Activated CD4-positive, alpha-beta T cell treated with anti-CD3 and anti-CD28 coated beads for 36 hours (primary cell): Measurements from ENCODE around the gene NME7. TPM values are rescaled to one million over a fixed set of nuclear protein-coding genes. Genes with fewer than 3 reads are reported as not detected.

Source experiments
- ATAC-seq: fragments of 200-7000 bp; cut with Tn5 transposase; one replicate; pipeline ENCODE4 v1.10.0; 2021; ENCODE audit warnings: mild to moderate bottlenecking, moderate library complexity
- CTCF ChIA-PET: fragments of 350-600 bp; sonication (Branson Sonifier 250); formaldehyde crosslinking; loops from one replicate; lab custom pipeline; 2021; ENCODE audit warnings: antibody characterized with exemption; lab: Charles Lee
- POLR2A ChIA-PET: fragments of 350-600 bp; sonication (Branson Sonifier 250); formaldehyde crosslinking; loops from one replicate; lab custom pipeline; 2021; ENCODE audit warnings: antibody characterized with exemption, inconsistent platforms; lab: Charles Lee
- DNase-seq: peaks from one replicate; pipeline ENCODE4 v3.0.0-alpha.2; 2020
- H3K27ac Mint-ChIP-seq: one replicate; pipeline ENCODE4 v1.8.0; 2021; ENCODE audit warnings: mixed read lengths
- H3K27me3 Mint-ChIP-seq: one replicate; pipeline ENCODE4 v1.8.0; 2021; ENCODE audit warnings: mixed read lengths
- H3K36me3 Mint-ChIP-seq: one replicate; pipeline ENCODE4 v1.8.0; 2021; ENCODE audit warnings: low read depth, mixed read lengths
- H3K4me1 Mint-ChIP-seq: one replicate; pipeline ENCODE4 v1.8.0; 2021; ENCODE audit warnings: mixed read lengths
- H3K4me3 Mint-ChIP-seq: one replicate; pipeline ENCODE4 v1.8.0; 2021; ENCODE audit warnings: mild to moderate bottlenecking, moderate library complexity, mixed read lengths
- H3K9me3 Mint-ChIP-seq: one replicate; pipeline ENCODE4 v1.8.0; 2021; ENCODE audit warnings: low read depth, mixed read lengths
- intact Hi-C, 2 experiments: fragments of 100-400 bp; cut with DNase I in 1 of 2; cut with micrococcal nuclease in 1 of 2; formaldehyde crosslinking; loops; one replicate each; pipeline versions ENCODE4 v1.14.2 to v1.15.1; 2022 to 2024; cut with DNase I, micrococcal nuclease
- total RNA-seq, 2 experiments: library from RNA; stranded (reverse); gene quantifications; one replicate each; pipeline ENCODE4 v1.2.3, GENCODE V29; 2021

The NME7 gene
- total RNA-seq, 2 experiments from 2014 or later: 11.6 to 15.3 TPM

GRCh38 chr1:169151338-169151837 is 216.2 kb downstream of the NME7 start:
- H3K9me3 Mint-ChIP-seq: no peaks in the 10 kb centered on the region
- H3K4me1 Mint-ChIP-seq: no peaks in the 10 kb centered on the region
- no peak overlapping the region for H3K4me3 Mint-ChIP-seq
- DNase-seq (no peak), ATAC-seq (no peak)
- no peaks in the 10 kb centered on the region for H3K27me3 Mint-ChIP-seq
- ChIA-PET POLR2A (no interaction called here), CTCF (interaction anchor here (1.0 kb wide), 1 partner anchor 13 kb away, joined by 3 read pairs; no protein-coding TSS in a partner anchor)
- intact Hi-C loops: no loop called here
- no peaks in the 10 kb centered on the region for H3K36me3 Mint-ChIP-seq
- no peak overlapping the region for H3K27ac Mint-ChIP-seq

- no peaks in the 10 kb centered on the region for H3K4me1 Mint-ChIP-seq
- H3K27me3 Mint-ChIP-seq: no peaks in the 10 kb centered on the region
- H3K4me3 Mint-ChIP-seq: no peak overlapping the region
- DNase-seq: no peak
- ATAC-seq: no peak
- ChIA-PET POLR2A (no interaction called here), CTCF (interaction anchor here (0.8 kb wide), 1 partner anchor 1007 kb away, joined by 5 read pairs; no protein-coding TSS in a partner anchor)
- no peak overlapping the region for H3K27ac Mint-ChIP-seq
- H3K9me3 Mint-ChIP-seq: no peaks in the 10 kb centered on the region
- no peaks in the 10 kb centered on the region for H3K36me3 Mint-ChIP-seq
- intact Hi-C loops: no loop called here
Measured at GRCh38 chr1:169150641-169151337, 216.8 kb downstream of the NME7 start.

- Mint-ChIP-seq H3K27me3 (no peaks in the 10 kb centered on the region), H3K27ac (no peak overlapping the region), H3K4me3 (no peak overlapping the region), H3K4me1 (no peaks in the 10 kb centered on the region), H3K9me3 (no peaks in the 10 kb centered on the region), H3K36me3 (no peaks in the 10 kb centered on the region)
- DNase-seq: no peak
- CTCF ChIA-PET: no interaction called here
- intact Hi-C loops: no loop called here
- no peak for ATAC-seq
- POLR2A ChIA-PET: no interaction called here
Measured at GRCh38 chr1:169149555-169150286, 217.9 kb downstream of the NME7 start.

DNA sequence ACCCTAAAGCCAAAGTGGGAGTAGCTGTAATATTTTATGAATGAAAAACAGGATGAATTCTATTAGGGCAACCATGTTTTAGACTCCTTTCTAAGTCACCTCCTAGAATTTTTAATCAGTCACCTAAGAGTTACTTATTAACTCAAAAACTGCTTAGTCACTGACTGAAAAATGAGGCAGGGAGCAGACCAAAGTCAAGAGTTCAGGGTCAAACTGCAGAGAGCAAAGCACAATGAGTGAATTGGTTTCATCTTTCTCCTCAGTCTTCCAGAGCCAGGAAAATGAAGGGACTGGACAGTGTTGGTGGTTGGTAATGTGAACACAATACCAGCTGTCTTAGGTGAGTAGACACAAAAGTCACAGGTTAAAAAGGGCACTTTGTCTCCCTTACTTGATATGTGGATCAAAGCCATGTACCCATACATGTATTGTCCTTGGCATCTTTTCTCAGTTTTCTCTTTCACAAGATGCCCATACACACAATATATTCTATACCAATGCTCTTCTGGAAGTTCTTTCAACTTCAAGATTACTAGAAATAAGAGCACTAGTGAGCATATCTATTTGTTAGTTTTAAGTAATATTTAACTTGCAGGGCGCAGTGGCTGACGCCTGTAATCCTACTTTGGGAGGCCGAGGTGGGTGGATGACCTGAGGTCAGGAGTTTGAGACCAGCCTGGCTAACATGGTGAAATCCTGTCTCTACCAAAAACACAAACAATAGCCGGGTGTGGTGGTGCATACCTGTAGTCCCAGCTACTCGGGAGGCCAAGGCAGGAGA is 218.9 kb downstream of the NME7 start:
- no peaks in the 10 kb centered on the region for H3K4me1 Mint-ChIP-seq
- CTCF ChIA-PET: no interaction called here
- DNase-seq (no peak), ATAC-seq (no peak)
- H3K36me3 Mint-ChIP-seq: no peaks in the 10 kb centered on the region
- H3K4me3 Mint-ChIP-seq: no peak overlapping the region
- H3K27me3 Mint-ChIP-seq: no peaks in the 10 kb centered on the region
- H3K27ac Mint-ChIP-seq: no peak overlapping the region
- intact Hi-C loops: no loop called here
- POLR2A ChIA-PET: no interaction called here
- H3K9me3 Mint-ChIP-seq: no peaks in the 10 kb centered on the region

DNA sequence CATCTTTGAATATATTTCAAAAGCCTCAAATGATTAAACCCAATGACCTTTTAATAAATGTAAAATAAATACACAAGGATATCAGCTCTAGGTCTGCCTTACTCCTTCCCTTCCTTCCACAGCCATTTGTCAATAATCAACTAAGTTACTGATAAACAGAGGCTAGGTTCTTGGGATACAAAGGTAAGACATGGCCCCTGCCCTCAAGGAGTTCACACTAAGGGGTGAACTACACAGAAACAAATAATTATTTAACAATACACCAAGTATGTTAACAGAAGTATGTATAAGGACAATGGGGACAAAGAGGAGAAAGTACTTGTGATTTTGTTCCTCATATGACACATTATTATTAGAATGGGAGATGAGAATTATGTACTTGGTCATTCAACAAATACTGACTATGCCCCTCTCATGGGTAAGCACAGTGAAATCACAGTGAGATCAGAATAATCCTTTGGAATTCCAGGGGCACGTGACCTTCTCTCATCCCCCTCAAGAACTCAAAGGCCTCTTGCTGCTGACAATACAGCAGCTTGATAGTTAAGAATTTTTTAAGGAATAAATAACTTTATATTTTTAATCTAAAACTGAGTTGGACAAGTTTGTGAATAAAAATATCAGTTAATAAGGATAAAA is 220.9 kb downstream of the NME7 start:
- Mint-ChIP-seq H3K27me3 (no peaks in the 10 kb centered on the region), H3K4me3 (no peak overlapping the region), H3K36me3 (no peaks in the 10 kb centered on the region), H3K4me1 (no peaks in the 10 kb centered on the region), H3K9me3 (no peaks in the 10 kb centered on the region), H3K27ac (no peak overlapping the region)
- intact Hi-C loops: no loop called here
- no peak for ATAC-seq
- no peak for DNase-seq
- CTCF ChIA-PET: no interaction called here
- POLR2A ChIA-PET: no interaction called here

- CTCF ChIA-PET: no interaction called here
- POLR2A ChIA-PET: no interaction called here
- no peak overlapping the region for H3K27ac Mint-ChIP-seq
- H3K36me3 Mint-ChIP-seq: no peaks in the 10 kb centered on the region
- ATAC-seq (no peak), DNase-seq (no peak)
- no peaks in the 10 kb centered on the region for H3K27me3 Mint-ChIP-seq
- H3K4me1 Mint-ChIP-seq: no peaks in the 10 kb centered on the region
- H3K4me3 Mint-ChIP-seq: no peak overlapping the region
- H3K9me3 Mint-ChIP-seq: no peaks in the 10 kb centered on the region
- intact Hi-C loops: no loop called here
Measured at GRCh38 chr1:169144941-169145626, 222.5 kb downstream of the NME7 start.

GRCh38 chr1:169143984-169144383 is 223.6 kb downstream of the NME7 start:
- H3K4me3 Mint-ChIP-seq: no peak overlapping the region
- POLR2A ChIA-PET: no interaction called here
- CTCF ChIA-PET: interaction anchor here (0.6 kb wide), 1 partner anchor 204 kb away, joined by 3 read pairs; no protein-coding TSS in a partner anchor
- peaks cover 6% of the 10 kb centered on the region for H3K4me1 Mint-ChIP-seq
- H3K27ac Mint-ChIP-seq: no peak overlapping the region
- H3K36me3 Mint-ChIP-seq: no peaks in the 10 kb centered on the region
- H3K27me3 Mint-ChIP-seq: no peaks in the 10 kb centered on the region
- DNase-seq: no peak
- H3K9me3 Mint-ChIP-seq: no peaks in the 10 kb centered on the region
- intact Hi-C loops: no loop called here
- ATAC-seq: no peak

- Mint-ChIP-seq H3K36me3 (no peaks in the 10 kb centered on the region), H3K27me3 (no peaks in the 10 kb centered on the region), H3K4me1 (peaks cover 10% of the 10 kb centered on the region), H3K9me3 (no peaks in the 10 kb centered on the region), H3K4me3 (no peak overlapping the region), H3K27ac (no peak overlapping the region)
- POLR2A ChIA-PET: no interaction called here
- CTCF ChIA-PET: interaction anchor here (0.6 to 1.0 kb wide), 2 partner anchors 23 to 205 kb away, joined by 3 read pairs; no protein-coding TSS in a partner anchor
- DNase-seq (no peak), ATAC-seq (no peak)
- intact Hi-C loops: no loop called here
Measured at GRCh38 chr1:169143346-169143745, 224.3 kb downstream of the NME7 start.

- no peak overlapping the region for H3K27ac Mint-ChIP-seq
- peaks cover 12% of the 10 kb centered on the region for H3K4me1 Mint-ChIP-seq
- H3K4me3 Mint-ChIP-seq: no peak overlapping the region
- DNase-seq (no peak), ATAC-seq (no peak)
- CTCF ChIA-PET: interaction anchor here (1.0 kb wide), 1 partner anchor 22 kb away, joined by 3 read pairs; no protein-coding TSS in a partner anchor
- intact Hi-C loops: no loop called here
- POLR2A ChIA-PET: no interaction called here
- no peaks in the 10 kb centered on the region for H3K27me3 Mint-ChIP-seq
- H3K36me3 Mint-ChIP-seq: peaks cover 2% of the 10 kb centered on the region
- H3K9me3 Mint-ChIP-seq: no peaks in the 10 kb centered on the region
Measured at GRCh38 chr1:169142129-169142528, 225.5 kb downstream of the NME7 start.

DNA sequence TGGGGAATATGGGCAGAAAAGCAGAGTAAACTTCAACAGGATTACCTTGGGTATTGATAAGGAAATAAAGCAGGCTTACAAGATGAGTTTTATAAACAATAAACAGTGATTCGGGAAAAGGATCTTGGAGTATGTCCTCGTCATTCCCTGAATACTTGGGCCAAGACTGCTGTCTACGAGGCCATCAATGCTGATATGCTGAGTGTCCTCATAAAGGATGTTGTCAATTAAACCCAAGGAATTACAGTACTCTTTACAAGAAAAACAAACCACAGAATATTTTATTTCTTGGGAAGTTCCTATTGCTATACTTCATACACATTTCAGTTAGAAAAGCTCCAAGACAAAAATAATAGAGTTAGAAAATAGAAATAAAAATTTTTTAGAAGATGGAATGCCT is 226.2 kb downstream of the NME7 start:
- H3K9me3 Mint-ChIP-seq: no peaks in the 10 kb centered on the region
- H3K27me3 Mint-ChIP-seq: no peaks in the 10 kb centered on the region
- no peak overlapping the region for H3K4me3 Mint-ChIP-seq
- ChIA-PET CTCF (no interaction called here), POLR2A (interaction anchor here (0.6 kb wide), 1 partner anchor 610 kb away, joined by 4 read pairs; no protein-coding TSS in a partner anchor)
- ATAC-seq: no peak
- no peak overlapping the region for H3K27ac Mint-ChIP-seq
- peaks cover 12% of the 10 kb centered on the region for H3K4me1 Mint-ChIP-seq
- H3K36me3 Mint-ChIP-seq: peaks cover 2% of the 10 kb centered on the region
- DNase-seq: no peak
- intact Hi-C loops: no loop called here
